HepG2 (cell line): Measurements from ENCODE around the gene WNT3A. TPM values are rescaled to one million over a fixed set of nuclear protein-coding genes. Genes with fewer than 3 reads are reported as not detected.

Experiments used
- ARNT ChIP-seq: fragments of 450-650 bp; IDR thresholded peaks from 2 replicates; pipeline ENCODE4 v1.6.1; 2017
- FOXK2 ChIP-seq: fragments of 450-650 bp; IDR thresholded peaks from 2 replicates; pipeline ENCODE4 v1.6.1; 2016
- HES4 ChIP-seq: sonication (generic); formaldehyde crosslinking; IDR thresholded peaks from 2 replicates; pipeline ENCODE4 v1.9.0; 2021; ENCODE audit warnings: mild to moderate bottlenecking, missing genetic modification reagents, borderline replicate concordance
- PAF1 ChIP-seq: IDR thresholded peaks from 2 replicates; pipeline ENCODE4 v1.6.1; 2016; ENCODE audit warnings: missing genetic modification reagents, missing compliant biosample characterization
- RFXANK ChIP-seq: IDR thresholded peaks from 2 replicates; pipeline ENCODE4 v1.6.1; 2016
- TAF1 ChIP-seq: sonication (generic); formaldehyde crosslinking; IDR thresholded peaks from 2 replicates; pipeline ENCODE4 v1.4.0; 2020; ENCODE audit warnings: missing genetic modification reagents
- TFDP1 ChIP-seq: IDR thresholded peaks from 2 replicates; pipeline ENCODE4 v1.6.1; 2016; ENCODE audit warnings: missing compliant biosample characterization, missing genetic modification reagents, borderline replicate concordance
- ZBTB40 ChIP-seq, 2 experiments: fragments of 450-650 bp in 1 of 2; sonication (generic) in 1 of 2; formaldehyde crosslinking in 1 of 2; IDR thresholded peaks; 2 replicates each; pipeline versions ENCODE4 v1.6.1 to v1.8.0; 2016 to 2022; ENCODE audit warnings: antibody characterized with exemption in 1 of 2, mild to moderate bottlenecking in 1 of 2, missing genetic modification reagents in 1 of 2
- ZFP36 ChIP-seq: fragments of 150-350 bp; IDR thresholded peaks from 2 replicates; pipeline ENCODE4 v1.6.1; 2018; ENCODE audit warnings: borderline replicate concordance, low read length, low read depth; ENCODE audit not compliant: partially characterized antibody
- ZNF317 ChIP-seq: sonication (generic); formaldehyde crosslinking; IDR thresholded peaks from 2 replicates; pipeline ENCODE4 v1.5.0; 2020; ENCODE audit warnings: mild to moderate bottlenecking, missing genetic modification reagents
- ZNF367 ChIP-seq: sonication (generic); formaldehyde crosslinking; IDR thresholded peaks from 2 replicates; pipeline ENCODE4 v1.4.0; 2020; ENCODE audit warnings: missing genetic modification reagents, borderline replicate concordance
- ZNF430 ChIP-seq: sonication (generic); formaldehyde crosslinking; IDR thresholded peaks from 2 replicates; pipeline ENCODE4 v1.9.0; 2021; ENCODE audit warnings: mild to moderate bottlenecking, missing genetic modification reagents
- ZNF670 ChIP-seq: sonication (generic); formaldehyde crosslinking; IDR thresholded peaks from 2 replicates; pipeline ENCODE4 v1.8.0; 2022; ENCODE audit warnings: mild to moderate bottlenecking, missing genetic modification reagents, borderline replicate concordance
- polyA plus RNA-seq, 8 experiments: library from polyadenylated mRNA; depleted of rRNA in 3 of 8; stranded (reverse) in 7 of 8; unstranded in 1 of 8; fragments of >200 nt; fragmentation: Illumina TruSeq in 4 of 8; extraction: Trizol in 4 of 8; gene quantifications; 2 replicates each; pipeline versions ENCODE4 v1.2.1 to v1.2.3, GENCODE V29; 2011 to 2016; ENCODE audit warnings: low read depth in 4 of 8, missing spikeins in 1 of 8, mixed read lengths in 1 of 8; ENCODE audit not compliant: insufficient read depth in 1 of 8
- total RNA-seq, 5 experiments: library from RNA; depleted of rRNA; stranded (reverse); fragments of >200 nt; fragmentation: Illumina TruSeq; extraction: Trizol; gene quantifications; 2 replicates each; pipeline ENCODE4 v1.2.3, GENCODE V29; 2016; ENCODE audit warnings: low read depth in 1 of 5
- TF ChIP-seq, protein P1 (sequence below), 2 experiments: sonication (generic) in 1 of 2; formaldehyde crosslinking in 1 of 2; IDR thresholded peaks; 2 replicates each; pipeline versions ENCODE4 v1.4.0 to v1.6.1; 2018 to 2020; ENCODE audit warnings: missing genetic modification reagents in 2 of 2, borderline replicate concordance in 1 of 2, low read depth in 1 of 2, mild to moderate bottlenecking in 1 of 2, missing biosample characterization in 1 of 2
- TF ChIP-seq, protein P2 (sequence below): sonication (generic); formaldehyde crosslinking; IDR thresholded peaks from 2 replicates; pipeline ENCODE4 v1.4.0; 2020; ENCODE audit warnings: missing genetic modification reagents

The WNT3A gene
- total and polyA plus RNA-seq, 2 of the 13 experiments (the other 11 are each of a cell fraction or from before 2014, with no cell fraction given), result not detected

DNA sequence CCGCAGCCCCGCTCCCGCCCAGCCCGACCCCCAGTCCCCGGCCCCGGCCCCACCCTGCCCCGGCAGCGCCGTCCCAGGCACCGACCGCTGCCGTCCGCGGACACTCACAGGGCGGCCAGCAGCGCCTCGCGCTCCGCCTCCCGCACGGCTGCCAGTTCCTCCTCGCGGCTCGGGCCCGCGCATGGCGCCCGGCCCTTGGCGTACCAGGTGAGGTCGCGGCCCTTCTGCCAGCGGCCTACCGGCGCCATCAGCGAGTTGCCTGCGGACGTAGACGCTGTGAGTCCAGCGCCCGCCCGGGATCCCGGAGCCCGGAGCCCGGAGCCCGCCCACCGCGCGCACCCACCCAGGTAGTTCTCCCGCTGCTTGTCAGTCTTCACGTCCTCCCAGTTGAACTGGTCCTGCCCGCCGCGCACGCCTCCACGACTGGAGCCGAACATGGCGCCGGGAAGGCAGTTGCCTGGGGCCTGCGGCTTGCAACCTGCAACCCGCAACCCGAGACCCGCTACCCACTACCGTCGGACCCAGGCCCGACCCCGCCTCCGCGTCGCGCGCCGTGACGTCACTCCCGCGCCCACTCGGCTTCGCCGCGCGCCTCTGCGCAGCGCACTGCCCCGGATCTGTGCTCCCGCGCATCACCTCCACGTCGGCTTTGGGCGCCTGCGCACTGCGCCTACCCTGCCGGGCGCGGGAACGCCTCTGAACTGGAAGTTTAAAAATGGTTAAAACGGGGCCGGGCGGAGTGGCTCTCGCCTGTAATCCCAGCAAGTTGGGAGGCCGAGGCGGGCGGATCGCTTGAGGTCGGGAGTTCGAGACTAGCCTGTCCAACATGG is 96.2 kb downstream of the WNT3A start, which contains the start of gene C1orf35 (continued):
- TF ChIP-seq HES4 (peak; percentile 23; the same call in 1 of the 2 replicates), ZNF367 (CRISPR knock-in tag) (no peak; the same call in 1 of the 2 replicates), ARNT (no peak), ZNF670 (CRISPR knock-in tag) (0 out of 2 replicates have a peak, but pooled peaks have one; percentile 36), ZNF317 (CRISPR knock-in tag) (peak; percentile 60; the same call in 1 of the 2 replicates), ZBTB40 (IDR thresholded peaks at IDR 0.05) (no peak), ZBTB40 (CRISPR knock-in tag; IDR thresholded peaks at IDR 0.05) (peak; percentile 91), ZFP36 (no peak), PAF1 (CRISPR knock-in tag) (no peak), TAF1 (CRISPR knock-in tag) (peak; percentile 92), FOXK2 (no peak), TFDP1 (CRISPR knock-in tag) (peak; percentile 98), ZNF430 (peak; percentile 67; the same call in 1 of the 2 replicates), RFXANK (no peak; the same call in 1 of the 2 replicates)
- TF ChIP-seq, protein P1, sequence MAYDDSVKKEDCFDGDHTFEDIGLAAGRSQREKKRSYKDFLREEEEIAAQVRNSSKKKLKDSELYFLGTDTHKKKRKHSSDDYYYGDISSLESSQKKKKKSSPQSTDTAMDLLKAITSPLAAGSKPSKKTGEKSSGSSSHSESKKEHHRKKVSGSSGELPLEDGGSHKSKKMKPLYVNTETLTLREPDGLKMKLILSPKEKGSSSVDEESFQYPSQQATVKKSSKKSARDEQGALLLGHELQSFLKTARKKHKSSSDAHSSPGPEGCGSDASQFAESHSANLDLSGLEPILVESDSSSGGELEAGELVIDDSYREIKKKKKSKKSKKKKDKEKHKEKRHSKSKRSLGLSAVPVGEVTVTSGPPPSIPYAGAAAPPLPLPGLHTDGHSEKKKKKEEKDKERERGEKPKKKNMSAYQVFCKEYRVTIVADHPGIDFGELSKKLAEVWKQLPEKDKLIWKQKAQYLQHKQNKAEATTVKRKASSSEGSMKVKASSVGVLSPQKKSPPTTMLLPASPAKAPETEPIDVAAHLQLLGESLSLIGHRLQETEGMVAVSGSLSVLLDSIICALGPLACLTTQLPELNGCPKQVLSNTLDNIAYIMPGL (CRISPR knock-in tag; IDR thresholded peaks at IDR 0.05; ENCODE audit: borderline replicate concordance in 1 of 2, low read depth in 1 of 2), result peak; percentile 86 to 91
- TF ChIP-seq, protein P2, sequence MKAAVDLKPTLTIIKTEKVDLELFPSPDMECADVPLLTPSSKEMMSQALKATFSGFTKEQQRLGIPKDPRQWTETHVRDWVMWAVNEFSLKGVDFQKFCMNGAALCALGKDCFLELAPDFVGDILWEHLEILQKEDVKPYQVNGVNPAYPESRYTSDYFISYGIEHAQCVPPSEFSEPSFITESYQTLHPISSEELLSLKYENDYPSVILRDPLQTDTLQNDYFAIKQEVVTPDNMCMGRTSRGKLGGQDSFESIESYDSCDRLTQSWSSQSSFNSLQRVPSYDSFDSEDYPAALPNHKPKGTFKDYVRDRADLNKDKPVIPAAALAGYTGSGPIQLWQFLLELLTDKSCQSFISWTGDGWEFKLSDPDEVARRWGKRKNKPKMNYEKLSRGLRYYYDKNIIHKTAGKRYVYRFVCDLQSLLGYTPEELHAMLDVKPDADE (CRISPR knock-in tag), result peak; percentile 47; the same call in 1 of the 2 replicates
